Thoracic aorta (tissue), 2 donors: ENCODE results near the gene MAPRE3. TPM values are rescaled to one million over a fixed set of nuclear protein-coding genes. Genes with fewer than 3 reads are reported as not detected.

Source experiments
- ATAC-seq: fragments of 150-250 bp; one replicate; pipeline ENCODE4 v1.8.0; 2017; ENCODE audit warnings: low read depth; ENCODE audit not compliant: insufficient number of reproducible peaks, low FRiP score
- DNase-seq: peaks from one replicate; pipeline ENCODE4 v3.0.0-alpha.2; 2020; ENCODE audit warnings: low spot score
- H3K27ac ChIP-seq, 2 donors: fragments of 200-600 bp; sonication (generic); 1 replicate in 1 of 2; 2 replicates in 1 of 2; pipeline ENCODE4 v1.5.1; 2016; ENCODE audit warnings: mild to moderate bottlenecking in 2 of 2, moderate library complexity in 2 of 2
- H3K27me3 ChIP-seq: fragments of 200-600 bp; sonication (generic); replicated peaks from 2 replicates; pipeline ENCODE4 v1.6.0; 2016; ENCODE audit warnings: mild to moderate bottlenecking; ENCODE audit not compliant: insufficient read depth
- H3K36me3 ChIP-seq: fragments of 200-600 bp; sonication (generic); one replicate; pipeline ENCODE4 v1.5.1; 2016
- H3K4me1 ChIP-seq, 2 donors: fragments of 200-600 bp; sonication (generic); 1 replicate in 1 of 2; 2 replicates in 1 of 2; pipeline versions ENCODE4 v1.5.1 to v1.6.0; 2016; ENCODE audit warnings: low read depth in 2 of 2, mild to moderate bottlenecking in 1 of 2; ENCODE audit not compliant: control insufficient read depth in 1 of 2
- H3K4me3 ChIP-seq: fragments of 200-600 bp; sonication (generic); 2 replicates; pipeline ENCODE4 v1.5.1; 2016; ENCODE audit warnings: mild to moderate bottlenecking
- H3K9me3 ChIP-seq: fragments of 200-600 bp; sonication (generic); 2 replicates; pipeline ENCODE4 v1.5.1; 2016
- total RNA-seq, 2 donors: library from RNA; depleted of rRNA; stranded (reverse); fragments of >200 nt; gene quantifications; one replicate each; pipeline versions ENCODE4 v1.1.0 to v1.2.3, GENCODE V29; 2016
- TF ChIP-seq, protein P1 (sequence below): fragments of 200-600 bp; sonication (generic); IDR thresholded peaks from one replicate; pipeline ENCODE4 v1.5.1; 2019; ENCODE audit warnings: antibody characterized with exemption

The MAPRE3 gene
- total RNA-seq, 2 donors from 2014 or later, result 9.1 to 29.9 TPM

DNA sequence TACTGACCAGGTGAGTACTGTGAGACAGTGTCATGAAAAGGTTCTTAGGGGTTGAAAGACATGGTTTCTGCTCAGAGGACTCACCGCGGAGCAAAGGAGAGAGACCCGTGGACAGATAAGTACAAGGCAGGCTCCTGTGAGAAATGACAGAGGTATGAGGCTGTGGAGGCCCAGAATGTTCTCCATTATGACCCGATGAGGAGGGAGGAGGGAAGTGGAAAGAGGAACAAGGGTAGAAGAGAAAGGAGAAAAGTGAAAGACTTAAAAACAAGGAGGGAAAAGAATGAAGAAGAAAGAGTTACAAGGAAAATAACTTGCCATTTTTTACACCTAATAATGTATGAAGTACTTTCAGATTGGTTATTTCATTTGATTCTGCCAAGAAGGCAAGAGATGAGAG is 29.8 kb downstream of the MAPRE3 start:
- ATAC-seq, result no peak
- Histone ChIP-seq H3K9me3 (no peaks in the 10 kb centered on the region), H3K36me3 (no peaks in the 10 kb centered on the region), H3K27me3 (no peaks in the 10 kb centered on the region), H3K4me3 (no peak overlapping the region), H3K4me1 (no peaks in the 10 kb centered on the region), H3K27ac (no peak overlapping the region)
- TF ChIP-seq, protein P1, sequence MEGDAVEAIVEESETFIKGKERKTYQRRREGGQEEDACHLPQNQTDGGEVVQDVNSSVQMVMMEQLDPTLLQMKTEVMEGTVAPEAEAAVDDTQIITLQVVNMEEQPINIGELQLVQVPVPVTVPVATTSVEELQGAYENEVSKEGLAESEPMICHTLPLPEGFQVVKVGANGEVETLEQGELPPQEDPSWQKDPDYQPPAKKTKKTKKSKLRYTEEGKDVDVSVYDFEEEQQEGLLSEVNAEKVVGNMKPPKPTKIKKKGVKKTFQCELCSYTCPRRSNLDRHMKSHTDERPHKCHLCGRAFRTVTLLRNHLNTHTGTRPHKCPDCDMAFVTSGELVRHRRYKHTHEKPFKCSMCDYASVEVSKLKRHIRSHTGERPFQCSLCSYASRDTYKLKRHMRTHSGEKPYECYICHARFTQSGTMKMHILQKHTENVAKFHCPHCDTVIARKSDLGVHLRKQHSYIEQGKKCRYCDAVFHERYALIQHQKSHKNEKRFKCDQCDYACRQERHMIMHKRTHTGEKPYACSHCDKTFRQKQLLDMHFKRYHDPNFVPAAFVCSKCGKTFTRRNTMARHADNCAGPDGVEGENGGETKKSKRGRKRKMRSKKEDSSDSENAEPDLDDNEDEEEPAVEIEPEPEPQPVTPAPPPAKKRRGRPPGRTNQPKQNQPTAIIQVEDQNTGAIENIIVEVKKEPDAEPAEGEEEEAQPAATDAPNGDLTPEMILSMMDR, result no peak
- no peak for DNase-seq

DNA sequence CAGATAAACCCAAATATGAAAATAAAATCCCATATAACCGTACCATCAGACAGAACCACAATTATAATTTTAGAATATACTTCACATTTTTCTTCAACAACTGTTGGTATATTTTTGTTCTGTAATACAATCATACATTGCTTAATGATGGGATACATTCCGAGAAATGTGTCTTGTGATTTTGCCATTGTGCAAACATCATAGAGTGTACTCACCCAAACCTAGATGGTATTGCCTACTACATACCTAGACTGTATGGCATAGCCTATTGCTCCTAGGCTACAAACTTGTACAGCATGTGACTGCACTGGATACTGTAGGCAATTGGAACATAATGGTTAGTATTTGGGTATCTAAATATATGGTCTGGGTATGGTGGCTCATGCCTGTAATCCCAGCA is 30.6 kb downstream of the MAPRE3 start:
- ATAC-seq, result no peak
- no peak for DNase-seq
- Histone ChIP-seq H3K27ac (no peak overlapping the region), H3K4me3 (no peak overlapping the region), H3K9me3 (no peaks in the 10 kb centered on the region), H3K36me3 (no peaks in the 10 kb centered on the region), H3K27me3 (no peaks in the 10 kb centered on the region), H3K4me1 (no peaks in the 10 kb centered on the region)
- TF ChIP-seq, protein P1, result no peak

DNA sequence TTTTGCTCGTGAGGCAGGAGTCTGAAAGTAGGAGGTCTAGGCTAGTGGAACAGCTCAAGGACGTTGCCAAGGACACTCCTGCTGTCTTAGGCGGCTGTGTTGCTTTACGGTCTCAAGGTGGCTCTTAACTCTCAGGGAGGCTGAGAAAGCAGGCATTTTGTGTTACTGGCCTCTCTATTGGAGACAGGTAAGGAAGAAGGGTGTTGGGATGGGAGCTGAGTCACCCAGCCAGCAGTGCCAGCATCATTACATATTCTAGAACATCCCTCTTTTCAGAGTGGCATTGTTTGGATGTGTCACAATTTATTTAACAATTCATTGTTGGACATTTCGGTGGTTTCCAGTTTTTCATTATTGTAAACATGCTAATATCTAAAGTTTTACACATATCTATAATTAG is 31.5 kb downstream of the MAPRE3 start:
- no peak overlapping the region for H3K4me3 ChIP-seq
- DNase-seq, result no peak
- H3K4me1 ChIP-seq, result no peaks in the 10 kb centered on the region
- H3K36me3 ChIP-seq, result no peaks in the 10 kb centered on the region
- H3K27ac ChIP-seq, result no peak overlapping the region
- no peaks in the 10 kb centered on the region for H3K9me3 ChIP-seq
- TF ChIP-seq, protein P1, result no peak
- no peak for ATAC-seq
- no peaks in the 10 kb centered on the region for H3K27me3 ChIP-seq

DNA sequence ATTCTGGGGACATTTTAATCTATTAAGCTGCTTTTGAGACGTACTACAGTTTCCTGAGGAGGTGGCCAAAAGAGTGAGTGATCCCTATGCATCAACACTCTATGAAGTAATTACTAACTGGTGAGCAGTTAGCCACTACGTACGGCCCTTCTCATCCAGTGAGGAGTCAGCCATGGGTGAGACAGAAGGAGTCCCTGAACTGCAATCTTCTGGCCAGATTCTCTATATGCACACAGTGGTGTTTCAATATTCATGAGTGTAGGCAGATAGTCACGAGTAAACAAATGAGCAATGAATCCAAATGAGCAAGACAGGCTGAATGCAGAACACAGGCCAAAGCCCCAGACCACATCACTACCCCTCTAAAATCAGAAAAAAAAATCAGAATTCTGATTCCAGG is 32.6 kb downstream of the MAPRE3 start:
- no peak for DNase-seq
- H3K36me3 ChIP-seq, result no peaks in the 10 kb centered on the region
- no peak overlapping the region for H3K27ac ChIP-seq
- no peaks in the 10 kb centered on the region for H3K27me3 ChIP-seq
- no peak for ATAC-seq
- TF ChIP-seq, protein P1, result no peak
- no peaks in the 10 kb centered on the region for H3K4me1 ChIP-seq
- H3K9me3 ChIP-seq, result no peaks in the 10 kb centered on the region
- H3K4me3 ChIP-seq, result no peak overlapping the region

DNA sequence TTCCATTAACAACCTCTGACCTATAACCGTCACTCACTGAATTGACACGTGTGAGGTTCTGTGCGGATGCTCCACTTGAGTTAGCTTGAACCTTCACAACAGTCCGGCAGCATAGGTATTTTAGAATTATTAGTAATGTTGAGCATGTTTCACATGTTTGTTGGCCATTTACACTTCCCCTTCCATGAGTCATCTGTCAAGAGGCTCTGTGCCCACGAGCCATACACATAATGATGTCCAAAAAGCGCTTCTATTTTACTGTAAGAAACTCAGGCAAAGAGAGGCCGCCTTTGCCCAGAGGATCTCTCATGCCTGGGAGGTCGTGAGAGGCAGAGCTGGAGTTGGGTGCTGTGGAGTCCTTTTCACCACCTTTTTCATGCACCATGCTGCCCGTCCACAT is 33.4 kb downstream of the MAPRE3 start:
- no peak for DNase-seq
- Histone ChIP-seq H3K4me1 (no peaks in the 10 kb centered on the region), H3K9me3 (no peaks in the 10 kb centered on the region), H3K27me3 (no peaks in the 10 kb centered on the region), H3K27ac (no peak overlapping the region), H3K36me3 (no peaks in the 10 kb centered on the region), H3K4me3 (no peak overlapping the region)
- TF ChIP-seq, protein P1, result no peak
- no peak for ATAC-seq
